OCI-LY1 (cell line): ENCODE results near the gene BLID.

Source experiments
- H2AFZ ChIP-seq: fragments of 200-600 bp; sonication (generic), shearing (Covaris generic); 2 replicates; pipeline ENCODE4 v1.6.0; 2014; ENCODE audit warnings: antibody characterized with exemption, mild to moderate bottlenecking, low read length
- H3F3A ChIP-seq: fragments of 200-600 bp; sonication (generic), shearing (Covaris generic); 2 replicates; pipeline ENCODE4 v1.6.0; 2014; ENCODE audit warnings: mild to moderate bottlenecking, antibody characterized with exemption, low read length, moderate library complexity; ENCODE audit not compliant: insufficient read depth
- H3K27ac ChIP-seq: fragments of 200-600 bp; sonication (generic); 2 replicates; pipeline ENCODE4 v1.5.1; 2014; ENCODE audit warnings: low read length, mixed run types, mild to moderate bottlenecking, low read depth; ENCODE audit not compliant: poor library complexity, severe bottlenecking
- H3K27me3 ChIP-seq: fragments of 200-600 bp; sonication (generic); 2 replicates; pipeline ENCODE4 v1.6.0; 2014; ENCODE audit warnings: antibody characterized with exemption, mild to moderate bottlenecking, low read length, moderate library complexity; ENCODE audit not compliant: insufficient read depth
- H3K36me3 ChIP-seq: fragments of 200-600 bp; sonication (generic); 2 replicates; pipeline ENCODE4 v1.6.1; 2014; ENCODE audit warnings: mild to moderate bottlenecking, antibody characterized with exemption, low read length, moderate library complexity, mixed read lengths; ENCODE audit not compliant: insufficient read depth
- H3K4me1 ChIP-seq: fragments of 200-600 bp; sonication (generic); 2 replicates; pipeline ENCODE4 v1.5.1; 2014; ENCODE audit warnings: mild to moderate bottlenecking, low read length, moderate library complexity; ENCODE audit not compliant: insufficient read depth, severe bottlenecking
- H3K4me2 ChIP-seq: fragments of 200-600 bp; sonication (generic), shearing (Covaris generic); 2 replicates; pipeline ENCODE4 v1.6.1; 2014; ENCODE audit warnings: low read length
- H3K4me3 ChIP-seq: fragments of 200-600 bp; sonication (generic); 2 replicates; pipeline ENCODE4 v1.5.1; 2014; ENCODE audit warnings: low read length, low read depth, mild to moderate bottlenecking, mixed read lengths; ENCODE audit not compliant: poor library complexity, severe bottlenecking
- H3K79me2 ChIP-seq: fragments of 200-600 bp; shearing (Covaris generic); 2 replicates; pipeline ENCODE4 v1.6.1; 2016; ENCODE audit warnings: mixed run types, low read length, mixed read lengths; ENCODE audit not compliant: insufficient read depth
- H3K9ac ChIP-seq: fragments of 200-600 bp; sonication (generic), shearing (Covaris generic); 2 replicates; pipeline ENCODE4 v1.6.1; 2014; ENCODE audit warnings: mild to moderate bottlenecking, low read length, mixed read lengths
- H3K9me2 ChIP-seq: fragments of 200-600 bp; sonication (generic), shearing (Covaris generic); 2 replicates; pipeline ENCODE4 v1.6.1; 2014; ENCODE audit warnings: low read depth, mild to moderate bottlenecking, low read length, mixed read lengths
- H3K9me3 ChIP-seq: fragments of 200-600 bp; shearing (Covaris generic); 2 replicates; pipeline ENCODE4 v1.6.1; 2014; ENCODE audit warnings: low read length, mixed read lengths
- H4K20me1 ChIP-seq: fragments of 200-600 bp; sonication (generic), shearing (Covaris generic); 2 replicates; pipeline ENCODE4 v1.6.0; 2016; ENCODE audit warnings: mild to moderate bottlenecking, low read length; ENCODE audit not compliant: insufficient read depth
- EZH2 ChIP-seq: fragments of 200-600 bp; sonication (generic), shearing (Covaris generic); IDR thresholded peaks from 2 replicates; pipeline ENCODE4 v1.8.0; 2017; ENCODE audit warnings: borderline replicate concordance, mixed run types, mild to moderate bottlenecking, antibody characterized with exemption, low read length, moderate library complexity, mixed read lengths
- TF ChIP-seq, protein P1 (sequence below): fragments of 200-600 bp; sonication (generic), shearing (Covaris generic); IDR thresholded peaks from 2 replicates; pipeline ENCODE4 v1.5.1; 2017; ENCODE audit warnings: mild to moderate bottlenecking, antibody characterized with exemption, low read length, moderate library complexity, mixed read lengths

Gene BLID

DNA sequence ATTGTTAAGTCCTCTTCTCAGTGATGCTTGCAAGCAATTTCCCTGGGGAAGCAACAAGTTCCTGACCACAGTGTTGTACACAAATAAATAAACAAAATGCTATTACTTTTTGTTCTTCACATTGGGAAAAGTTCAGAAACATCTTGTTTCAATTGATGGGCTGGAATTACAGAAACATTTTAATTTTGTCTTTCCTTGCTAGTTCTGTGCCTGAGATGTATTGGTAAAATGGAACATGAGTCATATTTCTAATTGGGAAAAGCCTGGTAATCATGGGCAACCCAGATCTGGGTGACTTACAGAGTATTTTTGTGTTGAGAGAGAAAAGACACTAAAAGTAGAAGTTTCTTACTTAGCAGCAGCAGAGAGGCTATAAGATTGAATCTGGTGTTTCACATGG is 576 bp upstream of the BLID start:
- H3F3A ChIP-seq: no peaks in the 10 kb centered on the region
- H4K20me1 ChIP-seq: no peaks in the 10 kb centered on the region

DNA sequence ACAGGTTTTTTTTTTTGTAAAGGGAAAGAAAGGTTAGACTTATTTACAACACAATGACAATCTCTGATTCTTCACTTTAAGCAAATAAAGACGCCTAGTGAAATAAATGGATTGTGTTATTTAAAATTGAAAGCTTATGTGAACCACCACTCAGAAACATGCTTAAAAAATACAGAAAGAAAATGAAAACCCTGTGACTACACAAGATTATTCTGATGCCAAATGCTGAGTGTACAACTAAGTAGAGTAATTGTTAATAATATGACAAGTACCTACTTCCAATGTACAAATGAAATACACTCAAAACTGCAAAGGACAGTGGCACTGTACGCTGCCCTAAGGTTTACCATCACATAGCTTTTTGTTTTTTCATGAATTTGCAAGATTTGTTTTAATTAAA is 1.0 kb downstream of the BLID start:
- H3K4me2 ChIP-seq: no peak overlapping the region
- H3K27ac ChIP-seq: no peak overlapping the region
- no peaks in the 10 kb centered on the region for H3K79me2 ChIP-seq

More for the DNA sequence above, 576 bp upstream of the BLID start:
- no peak for TF ChIP-seq EZH2
- TF ChIP-seq, protein P1, sequence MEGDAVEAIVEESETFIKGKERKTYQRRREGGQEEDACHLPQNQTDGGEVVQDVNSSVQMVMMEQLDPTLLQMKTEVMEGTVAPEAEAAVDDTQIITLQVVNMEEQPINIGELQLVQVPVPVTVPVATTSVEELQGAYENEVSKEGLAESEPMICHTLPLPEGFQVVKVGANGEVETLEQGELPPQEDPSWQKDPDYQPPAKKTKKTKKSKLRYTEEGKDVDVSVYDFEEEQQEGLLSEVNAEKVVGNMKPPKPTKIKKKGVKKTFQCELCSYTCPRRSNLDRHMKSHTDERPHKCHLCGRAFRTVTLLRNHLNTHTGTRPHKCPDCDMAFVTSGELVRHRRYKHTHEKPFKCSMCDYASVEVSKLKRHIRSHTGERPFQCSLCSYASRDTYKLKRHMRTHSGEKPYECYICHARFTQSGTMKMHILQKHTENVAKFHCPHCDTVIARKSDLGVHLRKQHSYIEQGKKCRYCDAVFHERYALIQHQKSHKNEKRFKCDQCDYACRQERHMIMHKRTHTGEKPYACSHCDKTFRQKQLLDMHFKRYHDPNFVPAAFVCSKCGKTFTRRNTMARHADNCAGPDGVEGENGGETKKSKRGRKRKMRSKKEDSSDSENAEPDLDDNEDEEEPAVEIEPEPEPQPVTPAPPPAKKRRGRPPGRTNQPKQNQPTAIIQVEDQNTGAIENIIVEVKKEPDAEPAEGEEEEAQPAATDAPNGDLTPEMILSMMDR: no peak
- Histone ChIP-seq H3K79me2 (no peaks in the 10 kb centered on the region), H3K4me3 (no peak overlapping the region), H3K9me2 (no peaks in the 10 kb centered on the region), H3K9ac (no peak overlapping the region), H3K27me3 (no peaks in the 10 kb centered on the region), H3K36me3 (no peaks in the 10 kb centered on the region), H3K4me1 (no peaks in the 10 kb centered on the region), H3K4me2 (no peak overlapping the region), H2AFZ (no peak overlapping the region), H3K9me3 (no peaks in the 10 kb centered on the region), H3K27ac (no peak overlapping the region)

DNA sequence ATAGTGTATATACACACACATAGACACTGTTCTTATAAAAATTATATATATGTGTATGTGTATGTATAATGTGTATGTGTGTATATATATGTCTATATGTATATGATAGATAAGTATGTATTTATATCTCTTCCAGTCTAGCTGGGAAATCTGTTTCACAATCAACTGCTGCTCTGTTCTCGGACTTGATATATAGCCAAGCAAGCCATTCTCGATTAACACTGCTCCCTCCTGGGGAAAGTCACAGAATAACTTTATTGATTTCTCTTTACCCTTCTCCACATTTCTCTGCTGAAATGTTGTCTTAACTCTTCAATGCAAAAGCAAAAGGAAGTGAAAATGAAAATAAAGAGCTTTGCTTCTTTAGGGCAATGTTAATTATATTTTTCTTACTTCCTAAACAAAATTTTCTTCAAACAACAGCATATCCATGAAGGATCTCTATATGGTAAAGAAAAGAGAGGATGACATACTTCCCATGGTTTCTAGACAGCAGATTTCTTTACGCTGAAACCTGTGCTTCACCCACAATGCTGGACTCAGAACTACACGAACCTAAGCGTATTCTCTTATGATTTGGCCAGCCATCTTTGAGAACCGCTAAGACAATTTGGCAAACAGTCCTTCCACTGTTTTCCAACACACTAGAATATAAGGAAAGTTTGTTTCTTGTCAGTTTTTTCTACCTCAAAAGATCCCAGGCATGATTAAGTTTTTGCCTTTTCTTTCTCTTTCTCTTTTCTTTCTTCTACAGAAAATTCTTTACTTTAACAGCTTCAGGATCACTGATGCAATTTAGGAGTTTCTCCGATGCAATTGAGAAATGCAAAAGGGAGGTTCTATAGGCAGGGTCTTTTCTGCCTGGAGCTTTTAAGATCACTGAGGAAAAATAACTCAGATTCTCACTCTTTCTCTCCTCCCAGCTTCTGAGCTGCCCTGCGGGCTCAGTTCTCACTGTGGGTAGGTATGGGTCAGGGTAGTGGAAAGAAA is 1.9 kb downstream of the BLID start:
- Histone ChIP-seq H3K27ac (no peak overlapping the region), H3K79me2 (no peaks in the 10 kb centered on the region), H3K9ac (no peak overlapping the region), H3K9me2 (no peaks in the 10 kb centered on the region), H3F3A (no peaks in the 10 kb centered on the region), H4K20me1 (no peaks in the 10 kb centered on the region), H3K4me2 (no peak overlapping the region), H3K9me3 (no peaks in the 10 kb centered on the region), H3K4me1 (no peaks in the 10 kb centered on the region), H2AFZ (no peak overlapping the region), H3K36me3 (no peaks in the 10 kb centered on the region), H3K27me3 (no peaks in the 10 kb centered on the region), H3K4me3 (no peak overlapping the region)
- no peak for TF ChIP-seq EZH2
- TF ChIP-seq, protein P1: no peak

More for the DNA sequence above, 1.0 kb downstream of the BLID start:
- Histone ChIP-seq H3K4me3 (no peak overlapping the region), H3K27me3 (no peaks in the 10 kb centered on the region), H3K9me2 (no peaks in the 10 kb centered on the region), H3K4me1 (no peaks in the 10 kb centered on the region), H3F3A (no peaks in the 10 kb centered on the region), H3K9ac (no peak overlapping the region), H3K36me3 (no peaks in the 10 kb centered on the region), H3K9me3 (no peaks in the 10 kb centered on the region), H2AFZ (no peak overlapping the region), H4K20me1 (no peaks in the 10 kb centered on the region)
- TF ChIP-seq, protein P1: no peak
- no peak for TF ChIP-seq EZH2
